ENCODE results near the gene TAF6.

TAF6 gene

GRCh38 chr7:100153708-100154535, 34.8 kb upstream of the TAF6 start:
- H3K23ac ChIP-seq (ENCODE audit: low read length in 2 of 2): no peak overlapping the region
- H4K91ac ChIP-seq (ENCODE audit: low read length): no peak overlapping the region
- H3K14ac ChIP-seq (ENCODE audit: low read length in 2 of 2): no peak overlapping the region
- no peak overlapping the region for H3K27ac ChIP-seq (ENCODE audit: low read length, poor library complexity, severe bottlenecking)
- H2BK5ac ChIP-seq (ENCODE audit: low read depth, low read length, poor library complexity, severe bottlenecking): no peak overlapping the region
- peaks cover 30% of the 10 kb centered on the region for H3K79me1 ChIP-seq (replicated peaks; ENCODE audit: low read length, poor library complexity, severe bottlenecking)
- H3K36me3 ChIP-seq (ENCODE audit: control insufficient read depth in 1 of 2, insufficient read depth in 2 of 2, low read depth in 1 of 2, low read length in 2 of 2): peaks cover 43 to 51% of the 10 kb centered on the region in 2 experiments
- H3K4ac ChIP-seq (ENCODE audit: low read depth in 1 of 2, low read length in 2 of 2): no peak overlapping the region
- H3K4me1 ChIP-seq (ENCODE audit: control insufficient read depth, insufficient read depth, low read depth, low read length): peaks cover 32% of the 10 kb centered on the region
- no peak overlapping the region for H3K18ac ChIP-seq (ENCODE audit: low read depth in 1 of 2, low read length in 2 of 2)
- H3K27me3 ChIP-seq (ENCODE audit: control insufficient read depth in 1 of 2, insufficient read depth in 1 of 2, low read length in 2 of 2): no peaks in the 10 kb centered on the region
- DNase-seq: no peak
- no peaks in the 10 kb centered on the region for H3K9me3 ChIP-seq (ENCODE audit: control insufficient read depth, low read length)
- no peak overlapping the region for H3K9ac ChIP-seq (ENCODE audit: low read length)
- H2AK5ac ChIP-seq (ENCODE audit: low read length, severe bottlenecking): no peak overlapping the region
- no peak overlapping the region for H2BK15ac ChIP-seq (ENCODE audit: low read depth, poor library complexity, severe bottlenecking)
- H4K8ac ChIP-seq (ENCODE audit: low read length): no peak overlapping the region
- no peak overlapping the region for H3K4me2 ChIP-seq (ENCODE audit: low read length, poor library complexity, severe bottlenecking)
- H2BK12ac ChIP-seq (ENCODE audit: low read length in 2 of 2): no peak overlapping the region
- no peak overlapping the region for H2BK120ac ChIP-seq (ENCODE audit: low read depth, low read length)
- H2AFZ ChIP-seq (ENCODE audit: low read depth, low read length): no peak overlapping the region
- 92% methylated on average over 11 of the region's 16 CpGs for WGBS
- H3K4me3 ChIP-seq (ENCODE audit: insufficient read depth in 1 of 2, low read depth in 1 of 2, low read length in 2 of 2): no peak overlapping the region

- H3K79me1 ChIP-seq (replicated peaks; ENCODE audit: low read length, poor library complexity, severe bottlenecking): peaks cover 31% of the 10 kb centered on the region
- no peak overlapping the region for H2BK15ac ChIP-seq (ENCODE audit: low read depth, poor library complexity, severe bottlenecking)
Measured at GRCh38 chr7:100152937-100153666, 33.9 kb upstream of the TAF6 start.

DNA sequence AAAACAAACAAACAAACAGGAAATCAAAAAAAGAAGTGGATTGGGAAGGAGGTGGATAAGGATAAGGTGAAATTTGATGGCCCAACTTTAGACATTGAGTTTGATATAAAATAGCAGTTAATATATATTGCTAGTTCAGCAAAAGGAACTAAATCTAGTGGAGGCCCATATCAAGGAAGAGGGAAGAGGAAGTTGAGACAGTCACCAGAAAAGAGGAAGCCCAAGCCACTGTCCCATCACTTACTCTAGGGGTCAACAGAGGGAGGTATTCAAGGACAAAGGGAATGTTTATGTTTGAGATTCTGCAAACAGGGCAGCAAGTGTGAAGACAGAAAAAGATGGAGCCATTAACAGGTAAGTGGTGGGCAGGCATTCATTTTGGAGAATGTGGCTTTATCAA, 33.2 kb upstream of the TAF6 start:
- H2BK5ac ChIP-seq (ENCODE audit: low read depth, low read length, poor library complexity, severe bottlenecking): no peak overlapping the region
- no peak overlapping the region for H3K14ac ChIP-seq (ENCODE audit: low read length in 2 of 2)
- no peak overlapping the region for H3K18ac ChIP-seq (ENCODE audit: low read depth in 1 of 2, low read length in 2 of 2)
- H3K4me1 ChIP-seq (ENCODE audit: control insufficient read depth, insufficient read depth, low read depth, low read length): peaks cover 28% of the 10 kb centered on the region
- no peak overlapping the region for H2AK5ac ChIP-seq (ENCODE audit: low read length, severe bottlenecking)
- H3K9me3 ChIP-seq (ENCODE audit: control insufficient read depth, low read length): no peaks in the 10 kb centered on the region
- H3K4me2 ChIP-seq (ENCODE audit: low read length, poor library complexity, severe bottlenecking): no peak overlapping the region
- H3K4me3 ChIP-seq (ENCODE audit: insufficient read depth in 1 of 2, low read depth in 1 of 2, low read length in 2 of 2): no peak overlapping the region
- no peak overlapping the region for H2BK15ac ChIP-seq (ENCODE audit: low read depth, poor library complexity, severe bottlenecking)
- H3K4ac ChIP-seq (ENCODE audit: low read depth in 1 of 2, low read length in 2 of 2): no peak overlapping the region
- H3K27ac ChIP-seq (ENCODE audit: low read length, poor library complexity, severe bottlenecking): no peak overlapping the region
- no peak overlapping the region for H4K91ac ChIP-seq (ENCODE audit: low read length)
- no peak overlapping the region for H4K8ac ChIP-seq (ENCODE audit: low read length)
- no peak overlapping the region for H2AFZ ChIP-seq (ENCODE audit: low read depth, low read length)
- DNase-seq: no peak
- H3K9ac ChIP-seq (ENCODE audit: low read length): no peak overlapping the region
- H2BK120ac ChIP-seq (ENCODE audit: low read depth, low read length): no peak overlapping the region
- no peak overlapping the region for H2BK12ac ChIP-seq (ENCODE audit: low read length in 2 of 2)
- peaks cover 43 to 51% of the 10 kb centered on the region in 2 experiments for H3K36me3 ChIP-seq (ENCODE audit: control insufficient read depth in 1 of 2, insufficient read depth in 2 of 2, low read depth in 1 of 2, low read length in 2 of 2)
- H3K79me1 ChIP-seq (replicated peaks; ENCODE audit: low read length, poor library complexity, severe bottlenecking): peaks cover 29% of the 10 kb centered on the region
- no peaks in the 10 kb centered on the region for H3K27me3 ChIP-seq (ENCODE audit: control insufficient read depth in 1 of 2, insufficient read depth in 1 of 2, low read length in 2 of 2)
- no peak overlapping the region for H3K23ac ChIP-seq (ENCODE audit: low read length in 2 of 2)

More at GRCh38 chr7:100152937-100153666, 33.9 kb upstream of the TAF6 start:
- H3K18ac ChIP-seq (ENCODE audit: low read depth in 1 of 2, low read length in 2 of 2): no peak overlapping the region
- no peak overlapping the region for H2BK120ac ChIP-seq (ENCODE audit: low read depth, low read length)
- no peak overlapping the region for H3K9ac ChIP-seq (ENCODE audit: low read length)
- H2AK5ac ChIP-seq (ENCODE audit: low read length, severe bottlenecking): no peak overlapping the region
- no peak overlapping the region for H2BK12ac ChIP-seq (ENCODE audit: low read length in 2 of 2)
- H3K4me3 ChIP-seq (ENCODE audit: insufficient read depth in 1 of 2, low read depth in 1 of 2, low read length in 2 of 2): no peak overlapping the region
- H3K27ac ChIP-seq (ENCODE audit: low read length, poor library complexity, severe bottlenecking): no peak overlapping the region
- WGBS: 96% methylated on average over 17 of the region's 18 CpGs
- peaks cover 43 to 51% of the 10 kb centered on the region in 2 experiments for H3K36me3 ChIP-seq (ENCODE audit: control insufficient read depth in 1 of 2, insufficient read depth in 2 of 2, low read depth in 1 of 2, low read length in 2 of 2)
- no peak overlapping the region for H3K14ac ChIP-seq (ENCODE audit: low read length in 2 of 2)
- no peak overlapping the region for H4K8ac ChIP-seq (ENCODE audit: low read length)
- H3K4me1 ChIP-seq (ENCODE audit: control insufficient read depth, insufficient read depth, low read depth, low read length): peaks cover 33% of the 10 kb centered on the region
- no peak overlapping the region for H3K4me2 ChIP-seq (ENCODE audit: low read length, poor library complexity, severe bottlenecking)
- no peak overlapping the region for H2AFZ ChIP-seq (ENCODE audit: low read depth, low read length)
- no peak overlapping the region for H4K91ac ChIP-seq (ENCODE audit: low read length)
- H3K27me3 ChIP-seq (ENCODE audit: control insufficient read depth in 1 of 2, insufficient read depth in 1 of 2, low read length in 2 of 2): no peaks in the 10 kb centered on the region
- H3K9me3 ChIP-seq (ENCODE audit: control insufficient read depth, low read length): no peaks in the 10 kb centered on the region
- no peak overlapping the region for H3K4ac ChIP-seq (ENCODE audit: low read depth in 1 of 2, low read length in 2 of 2)
- no peak for DNase-seq
- H3K23ac ChIP-seq (ENCODE audit: low read length in 2 of 2): no peak overlapping the region
- H2BK5ac ChIP-seq (ENCODE audit: low read depth, low read length, poor library complexity, severe bottlenecking): no peak overlapping the region
